Colonic mucosa (tissue), 4 donors: ENCODE measurements around the gene SMG9. TPM values are rescaled to one million over a fixed set of nuclear protein-coding genes. Genes with fewer than 3 reads are reported as not detected.

ENCODE experiments used
- DNase-seq: peaks from one replicate; pipeline ENCODE4 v3.0.0-alpha.2; 2020
- H3K27ac ChIP-seq: fragments of 200-600 bp; one replicate; pipeline ENCODE4 v1.8.0; 2021
- H3K27me3 ChIP-seq: fragments of 200-600 bp; one replicate; pipeline ENCODE4 v1.8.0; 2021
- H3K36me3 ChIP-seq: fragments of 200-600 bp; one replicate; pipeline ENCODE4 v1.8.0; 2021
- H3K4me1 ChIP-seq: fragments of 200-600 bp; one replicate; pipeline ENCODE4 v1.8.0; 2021; ENCODE audit warnings: mild to moderate bottlenecking
- H3K4me3 ChIP-seq: fragments of 200-600 bp; one replicate; pipeline ENCODE4 v1.8.0; 2021
- H3K9ac ChIP-seq, 2 donors: one replicate each; pipeline ENCODE4 v1.7.0; 2013; ENCODE audit warnings: control low read depth in 2 of 2, low read depth in 2 of 2, low read length in 2 of 2
- H3K9me3 ChIP-seq: fragments of 200-600 bp; one replicate; pipeline ENCODE4 v1.8.0; 2021
- intact Hi-C: fragments of 100-400 bp; cut with DNase I; formaldehyde crosslinking; loops from one replicate; pipeline ENCODE4 v1.14.1; 2022
- total RNA-seq, 2 donors: library from RNA; stranded (reverse); fragmentation: NEBNext Ultra II Directional in 1 of 2; extraction: Animal tissue kit (Norgen Biotek cat#: 25700) in 1 of 2; gene quantifications; one replicate each; pipeline ENCODE4 v1.2.1, GENCODE V29; 2021
- TF ChIP-seq, protein P1 (sequence below): fragments of 200-600 bp; IDR thresholded peaks from one replicate; pipeline ENCODE4 v1.8.0; 2022; ENCODE audit warnings: antibody characterized with exemption, mild to moderate bottlenecking
- donor health status: healthy.
- donor health status: DM: no; HTN: no; CAD: no.
- donor health status: DM: no; HTN: no; CAD: no.

Gene SMG9
- total RNA-seq, 2 donors from 2014 or later: 30.1 to 66.6 TPM

GRCh38 chr19:43782689-43783231 is 28.0 kb upstream of the SMG9 start:
- Histone ChIP-seq H3K4me3 (no peak overlapping the region), H3K27ac (no peak overlapping the region), H3K9ac (peak overlapping the region in 1 of 2 donors; percentile 67), H3K36me3 (no peaks in the 10 kb centered on the region), H3K27me3 (no peaks in the 10 kb centered on the region), H3K4me1 (peaks cover 20% of the 10 kb centered on the region), H3K9me3 (no peaks in the 10 kb centered on the region)
- TF ChIP-seq, protein P1, sequence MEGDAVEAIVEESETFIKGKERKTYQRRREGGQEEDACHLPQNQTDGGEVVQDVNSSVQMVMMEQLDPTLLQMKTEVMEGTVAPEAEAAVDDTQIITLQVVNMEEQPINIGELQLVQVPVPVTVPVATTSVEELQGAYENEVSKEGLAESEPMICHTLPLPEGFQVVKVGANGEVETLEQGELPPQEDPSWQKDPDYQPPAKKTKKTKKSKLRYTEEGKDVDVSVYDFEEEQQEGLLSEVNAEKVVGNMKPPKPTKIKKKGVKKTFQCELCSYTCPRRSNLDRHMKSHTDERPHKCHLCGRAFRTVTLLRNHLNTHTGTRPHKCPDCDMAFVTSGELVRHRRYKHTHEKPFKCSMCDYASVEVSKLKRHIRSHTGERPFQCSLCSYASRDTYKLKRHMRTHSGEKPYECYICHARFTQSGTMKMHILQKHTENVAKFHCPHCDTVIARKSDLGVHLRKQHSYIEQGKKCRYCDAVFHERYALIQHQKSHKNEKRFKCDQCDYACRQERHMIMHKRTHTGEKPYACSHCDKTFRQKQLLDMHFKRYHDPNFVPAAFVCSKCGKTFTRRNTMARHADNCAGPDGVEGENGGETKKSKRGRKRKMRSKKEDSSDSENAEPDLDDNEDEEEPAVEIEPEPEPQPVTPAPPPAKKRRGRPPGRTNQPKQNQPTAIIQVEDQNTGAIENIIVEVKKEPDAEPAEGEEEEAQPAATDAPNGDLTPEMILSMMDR: no peak
- intact Hi-C loops: no loop called here
- peak; percentile 85 for DNase-seq

DNA sequence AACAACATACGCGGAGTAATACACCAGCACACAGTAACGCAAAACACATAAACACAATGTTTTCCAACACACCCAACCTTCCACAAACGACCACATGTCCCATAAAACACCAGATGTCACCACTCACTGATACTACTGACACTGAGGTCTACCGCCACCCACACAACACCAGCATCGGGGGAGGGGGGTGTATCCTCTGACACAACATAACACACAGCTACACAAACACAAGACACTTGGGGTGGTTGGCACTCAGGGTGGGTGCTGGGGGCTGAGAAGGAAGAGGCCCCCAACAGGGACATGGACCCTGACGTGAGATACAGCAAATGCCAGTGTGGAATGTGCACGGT is 27.5 kb upstream of the SMG9 start:
- H3K9me3 ChIP-seq: no peaks in the 10 kb centered on the region
- no peak overlapping the region for H3K4me3 ChIP-seq
- no peaks in the 10 kb centered on the region for H3K27me3 ChIP-seq
- TF ChIP-seq, protein P1: no peak
- intact Hi-C loops: no loop called here
- H3K36me3 ChIP-seq: no peaks in the 10 kb centered on the region
- peaks cover 24% of the 10 kb centered on the region for H3K4me1 ChIP-seq
- no peak for DNase-seq
- no peak overlapping the region for H3K27ac ChIP-seq
- H3K9ac ChIP-seq: peak overlapping the region in 1 of 2 donors; percentile 67

GRCh38 chr19:43781630-43782310 is 27.0 kb upstream of the SMG9 start:
- Histone ChIP-seq H3K27me3 (no peaks in the 10 kb centered on the region), H3K4me3 (no peak overlapping the region), H3K4me1 (peaks cover 24% of the 10 kb centered on the region), H3K9me3 (no peaks in the 10 kb centered on the region), H3K9ac (peak overlapping the region in 1 of 2 donors; percentile 67), H3K36me3 (no peaks in the 10 kb centered on the region), H3K27ac (no peak overlapping the region)
- no peak for DNase-seq
- TF ChIP-seq, protein P1: no peak
- intact Hi-C loops: no loop called here

GRCh38 chr19:43780706-43781525 is 26.2 kb upstream of the SMG9 start, which contains the start of gene KCNN4:
Gene KCNN4 (minus strand): TSS chr19:43780973. CDS start chr19:43780861, 112 bp downstream.
- peaks cover 24% of the 10 kb centered on the region for H3K4me1 ChIP-seq
- H3K4me3 ChIP-seq: peak within 1 kb of the TSS; percentile 38
- peak within 1 kb of the TSS; percentile 52 to 83 for H3K9ac ChIP-seq

DNA sequence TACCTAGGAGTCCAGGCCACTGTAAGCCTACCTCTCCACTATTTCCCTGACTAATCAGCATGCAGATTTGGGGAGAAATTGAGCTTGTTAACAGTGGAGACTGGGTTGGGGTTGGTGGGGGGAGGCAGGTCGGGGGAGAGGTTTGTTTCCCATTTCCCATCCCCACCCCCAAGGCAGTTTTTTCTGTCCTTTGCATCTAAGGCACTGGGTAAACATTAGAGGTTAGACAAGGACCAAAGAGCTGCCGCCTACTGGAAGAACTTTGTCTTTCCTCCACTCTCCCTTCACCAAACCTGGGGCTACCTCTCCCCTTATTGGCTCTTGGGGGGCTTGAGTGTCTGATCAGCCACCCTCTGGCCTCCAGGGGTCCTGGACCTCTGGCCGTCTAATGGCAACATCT is 25.1 kb upstream of the SMG9 start:
- intact Hi-C loops: no loop called here
- DNase-seq: peak; percentile 71
- no peaks in the 10 kb centered on the region for H3K9me3 ChIP-seq
- peak overlapping the region; percentile 57 for H3K27ac ChIP-seq
- peak overlapping the region; percentile 28 for H3K4me3 ChIP-seq
- H3K27me3 ChIP-seq: no peaks in the 10 kb centered on the region
- peak overlapping the region; percentile 52 to 83 for H3K9ac ChIP-seq
- H3K4me1 ChIP-seq: peaks cover 20% of the 10 kb centered on the region
- no peaks in the 10 kb centered on the region for H3K36me3 ChIP-seq
- TF ChIP-seq, protein P1: peak; percentile 16

More at GRCh38 chr19:43780706-43781525, 26.2 kb upstream of the SMG9 start, which contains the start of gene KCNN4:
- H3K27me3 ChIP-seq: no peaks in the 10 kb centered on the region
- peak; percentile 81 for DNase-seq
- no peaks in the 10 kb centered on the region for H3K36me3 ChIP-seq
- intact Hi-C loops: no loop called here
- H3K9me3 ChIP-seq: no peaks in the 10 kb centered on the region
- H3K27ac ChIP-seq: peak within 1 kb of the TSS; percentile 72
- TF ChIP-seq, protein P1: no peak
